HG03103 (cell line): Measurements from ENCODE around the gene MPZL1.
"Not testable (repeated sequence)": the region's sequence is repeated elsewhere in the genome, so short reads cannot be mapped to it uniquely, and the experiment has no call there.

Experiments used
- ATAC-seq: cut with Tn5 transposase; IDR thresholded peaks from one replicate; pipeline ENCODE4 v1.9.1; 2021; ENCODE audit warnings: low read depth; ENCODE audit not compliant: unreplicated experiment

Gene MPZL1

GRCh38 chr1:167716000-167716271 lies 5.8 kb upstream of the MPZL1 start:
- ATAC-seq, result no peak

- no peak for ATAC-seq
Measured at GRCh38 chr1:167717351-167717750, 4.4 kb upstream of the MPZL1 start.

GRCh38 chr1:167718914-167719691 lies 2.7 kb upstream of the MPZL1 start:
- ATAC-seq, result no peak

- not testable (repeated sequence) for ATAC-seq
Measured at GRCh38 chr1:167719715-167720421, 1.9 kb upstream of the MPZL1 start.

- no peak for ATAC-seq
Measured at GRCh38 chr1:167720965-167721616, 691 bp upstream of the MPZL1 start.

- ATAC-seq, result peak; percentile 22
Measured at GRCh38 chr1:167722152-167722869, 529 bp downstream of the MPZL1 start.

- no peak for ATAC-seq
Measured at GRCh38 chr1:167722870-167723251, 1.1 kb downstream of the MPZL1 start.

- no peak for ATAC-seq
Measured at GRCh38 chr1:167723707-167724323, 2.0 kb downstream of the MPZL1 start.

GRCh38 chr1:167726008-167726407 lies 4.2 kb downstream of the MPZL1 start:
- no peak for ATAC-seq

GRCh38 chr1:167728818-167729410 lies 7.1 kb downstream of the MPZL1 start:
- no peak for ATAC-seq

- ATAC-seq, result no peak
Measured at GRCh38 chr1:167734227-167734626, 12.4 kb downstream of the MPZL1 start.

GRCh38 chr1:167734841-167735240 lies 13.1 kb downstream of the MPZL1 start:
- ATAC-seq, result no peak

GRCh38 chr1:167737169-167737568 lies 15.4 kb downstream of the MPZL1 start:
- no peak for ATAC-seq

- ATAC-seq, result no peak
Measured at GRCh38 chr1:167738158-167738557, 16.4 kb downstream of the MPZL1 start.

GRCh38 chr1:167739752-167740151 lies 18.0 kb downstream of the MPZL1 start:
- no peak for ATAC-seq

GRCh38 chr1:167741103-167741502 lies 19.3 kb downstream of the MPZL1 start:
- ATAC-seq, result not testable (repeated sequence)

- not testable (repeated sequence) for ATAC-seq
Measured at GRCh38 chr1:167742392-167743057, 20.7 kb downstream of the MPZL1 start.

GRCh38 chr1:167744901-167745300 lies 23.1 kb downstream of the MPZL1 start:
- ATAC-seq, result no peak

- no peak for ATAC-seq
Measured at GRCh38 chr1:167746013-167746672, 24.4 kb downstream of the MPZL1 start.
